RCC 7860 (cell line): ENCODE results near the gene MGMT.

Experiments used
- DNase-seq: peaks from one replicate; pipeline ENCODE4 v3.0.0-alpha.2; 2015; ENCODE audit warnings: low spot score
- FAIRE-seq: peaks from 2 replicates; lab custom pipeline; 2012; peaks lifted over from hg19 to GRCh38; lab: Jason Lieb, UNC

The MGMT gene

GRCh38 chr10:129449893-129450292 is 17.1 kb upstream of the MGMT start:
- DNase-seq = no peak
- no peak for FAIRE-seq

GRCh38 chr10:129450391-129450790 is 16.6 kb upstream of the MGMT start:
- FAIRE-seq (no peak), DNase-seq (no peak)

DNA sequence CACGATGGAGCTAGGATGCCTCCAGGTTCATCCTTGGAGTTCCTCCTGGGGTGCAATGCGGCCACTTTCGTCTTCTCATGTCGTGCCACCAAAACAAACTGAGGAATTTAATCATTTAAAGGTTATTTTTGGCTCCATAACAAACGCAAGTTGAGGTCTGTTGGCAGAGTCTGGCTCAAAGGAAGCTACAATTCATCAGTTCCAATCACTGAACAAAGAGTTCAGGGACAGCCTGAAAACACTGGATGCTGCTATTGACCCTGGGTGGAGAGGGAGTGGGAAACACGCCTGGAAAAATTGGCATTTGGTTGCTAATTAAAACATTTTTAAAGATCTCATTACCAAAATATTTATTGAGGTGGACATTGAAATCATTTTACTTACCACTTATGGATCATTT is 11.4 kb upstream of the MGMT start:
- DNase-seq (no peak), FAIRE-seq (no peak)

GRCh38 chr10:129459762-129460539 is 7.1 kb upstream of the MGMT start:
- DNase-seq = no peak

GRCh38 chr10:129462257-129462795 is 4.7 kb upstream of the MGMT start:
- FAIRE-seq (no peak), DNase-seq (no peak)

More at GRCh38 chr10:129459762-129460539, 7.1 kb upstream of the MGMT start:
- FAIRE-seq = no peak

DNA sequence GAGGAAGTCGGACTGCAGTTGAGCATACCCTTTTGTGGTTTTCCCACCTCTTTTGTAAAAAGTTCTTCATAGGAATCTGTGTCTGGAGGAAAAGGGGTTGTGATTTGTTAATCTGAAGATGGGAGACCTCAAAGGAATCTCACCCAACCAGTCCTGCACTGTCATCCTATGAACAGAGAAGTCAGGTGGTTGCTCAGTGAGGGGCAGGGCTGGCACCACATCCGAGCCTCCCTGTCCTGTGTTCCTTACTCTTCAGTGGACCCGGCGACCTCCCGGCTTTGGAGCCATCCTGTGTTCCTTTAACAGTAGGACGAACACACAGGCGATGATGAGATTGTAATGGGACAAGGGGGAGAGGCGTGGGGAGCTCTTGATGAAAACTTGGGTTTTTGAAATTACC is 2.8 kb upstream of the MGMT start:
- no peak for DNase-seq
- no peak for FAIRE-seq

DNA sequence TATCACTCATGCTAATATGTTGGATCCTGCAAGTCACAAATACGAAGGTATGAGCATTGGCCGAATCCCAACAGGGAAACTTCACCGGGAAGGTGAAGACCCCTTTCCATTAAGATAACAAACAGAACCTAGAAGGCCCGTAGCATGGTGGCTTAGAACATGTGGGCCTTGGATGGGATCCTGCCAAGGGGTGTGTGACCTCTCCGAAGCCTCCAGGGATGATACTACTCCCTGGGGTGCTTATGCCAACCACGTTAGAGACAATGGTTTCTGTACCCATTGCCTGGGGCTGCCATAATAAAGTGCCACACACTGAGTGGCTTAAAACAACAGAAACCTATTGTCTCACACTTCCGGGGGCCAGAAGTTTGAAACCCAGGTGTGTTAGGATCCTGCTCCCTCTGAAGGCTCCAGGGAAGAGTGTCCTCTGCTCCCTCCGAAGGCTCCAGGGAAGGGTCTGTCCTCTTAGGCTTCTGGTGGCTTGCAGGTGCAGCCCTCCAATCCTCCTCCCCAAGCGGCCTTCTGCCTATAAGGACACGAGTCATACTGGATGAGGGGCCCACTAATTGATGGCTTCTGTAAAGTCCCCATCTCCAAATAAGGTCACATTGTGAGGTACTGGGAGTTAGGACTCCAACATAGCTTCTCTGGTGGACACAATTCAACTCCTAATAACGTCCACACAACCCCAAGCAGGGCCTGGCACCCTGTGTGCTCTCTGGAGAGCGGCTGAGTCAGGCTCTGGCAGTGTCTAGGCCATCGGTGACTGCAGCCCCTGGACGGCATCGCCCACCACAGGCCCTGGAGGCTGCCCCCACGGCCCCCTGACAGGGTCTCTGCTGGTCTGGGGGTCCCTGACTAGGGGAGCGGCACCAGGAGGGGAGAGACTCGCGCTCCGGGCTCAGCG is 992 bp upstream of the MGMT start:
- no peak for FAIRE-seq
- no peak for DNase-seq

DNA sequence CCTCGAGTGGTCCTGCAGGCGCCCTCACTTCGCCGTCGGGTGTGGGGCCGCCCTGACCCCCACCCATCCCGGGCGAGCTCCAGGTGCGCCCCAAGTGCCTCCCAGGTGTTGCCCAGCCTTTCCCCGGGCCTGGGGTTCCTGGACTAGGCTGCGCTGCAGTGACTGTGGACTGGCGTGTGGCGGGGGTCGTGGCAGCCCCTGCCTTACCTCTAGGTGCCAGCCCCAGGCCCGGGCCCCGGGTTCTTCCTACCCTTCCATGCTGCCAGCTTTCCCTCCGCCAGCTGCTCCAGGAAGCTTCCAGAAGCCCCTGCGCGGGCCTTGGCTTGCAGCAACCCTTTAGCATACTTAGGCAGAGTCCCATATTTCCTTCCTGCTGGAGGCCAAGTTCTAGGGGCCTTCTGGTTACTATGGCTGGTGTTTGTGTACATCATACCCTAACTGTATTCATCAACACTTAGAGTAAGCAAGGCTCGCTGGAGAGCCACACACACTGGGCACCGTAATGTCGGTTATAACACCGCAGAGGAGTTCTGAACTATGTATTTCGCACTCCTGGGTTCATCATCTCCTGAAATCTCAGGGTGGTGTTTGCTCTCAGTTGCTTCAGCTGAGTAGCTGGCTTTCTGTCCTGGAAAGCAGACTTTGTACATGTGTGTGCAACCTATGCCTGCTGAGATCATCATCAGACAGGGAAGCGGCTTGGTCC is 471 bp downstream of the MGMT start:
- no peak for DNase-seq
- no peak for FAIRE-seq

GRCh38 chr10:129468187-129468586 is 1.1 kb downstream of the MGMT start:
- DNase-seq (no peak), FAIRE-seq (no peak)

DNA sequence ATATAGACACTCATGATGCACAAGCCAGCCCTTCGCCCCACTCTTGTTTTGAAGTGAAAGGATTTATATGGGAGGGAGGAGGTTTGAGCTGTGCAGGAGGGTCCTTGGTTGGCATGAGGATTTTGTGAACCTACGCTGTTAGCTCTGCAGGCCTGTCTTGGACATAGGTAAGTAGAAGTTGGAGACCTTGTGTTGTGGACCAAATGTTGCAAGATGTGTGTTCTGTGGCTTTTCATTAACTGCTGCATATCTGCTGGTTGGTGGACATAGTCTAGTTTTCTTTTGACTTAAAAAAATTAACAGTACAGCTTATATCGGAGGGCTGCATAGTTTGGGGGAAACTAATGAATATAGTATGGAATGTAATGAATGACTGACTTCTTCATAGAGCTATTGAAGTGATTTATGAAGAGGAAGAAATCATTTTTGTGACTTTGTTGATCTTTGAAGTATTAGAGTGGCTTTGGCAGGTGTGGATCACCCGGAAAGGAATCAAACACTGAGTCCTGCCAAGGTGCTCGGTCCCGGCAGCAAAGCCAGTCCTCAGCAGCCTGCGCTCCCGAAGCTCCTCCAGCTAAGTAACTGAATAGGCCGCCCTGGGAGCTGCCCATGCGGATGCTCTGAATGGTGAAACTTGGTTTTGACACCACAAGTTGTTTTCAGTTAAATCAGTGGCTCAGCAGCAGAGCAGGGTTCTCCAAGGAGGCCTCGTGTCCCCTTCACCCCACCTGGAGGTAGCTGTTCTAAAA is 3.2 kb downstream of the MGMT start:
- DNase-seq = no peak
- no peak for FAIRE-seq

- FAIRE-seq (no peak), DNase-seq (no peak)
Measured at GRCh38 chr10:129471447-129472175, 4.6 kb downstream of the MGMT start.

DNA sequence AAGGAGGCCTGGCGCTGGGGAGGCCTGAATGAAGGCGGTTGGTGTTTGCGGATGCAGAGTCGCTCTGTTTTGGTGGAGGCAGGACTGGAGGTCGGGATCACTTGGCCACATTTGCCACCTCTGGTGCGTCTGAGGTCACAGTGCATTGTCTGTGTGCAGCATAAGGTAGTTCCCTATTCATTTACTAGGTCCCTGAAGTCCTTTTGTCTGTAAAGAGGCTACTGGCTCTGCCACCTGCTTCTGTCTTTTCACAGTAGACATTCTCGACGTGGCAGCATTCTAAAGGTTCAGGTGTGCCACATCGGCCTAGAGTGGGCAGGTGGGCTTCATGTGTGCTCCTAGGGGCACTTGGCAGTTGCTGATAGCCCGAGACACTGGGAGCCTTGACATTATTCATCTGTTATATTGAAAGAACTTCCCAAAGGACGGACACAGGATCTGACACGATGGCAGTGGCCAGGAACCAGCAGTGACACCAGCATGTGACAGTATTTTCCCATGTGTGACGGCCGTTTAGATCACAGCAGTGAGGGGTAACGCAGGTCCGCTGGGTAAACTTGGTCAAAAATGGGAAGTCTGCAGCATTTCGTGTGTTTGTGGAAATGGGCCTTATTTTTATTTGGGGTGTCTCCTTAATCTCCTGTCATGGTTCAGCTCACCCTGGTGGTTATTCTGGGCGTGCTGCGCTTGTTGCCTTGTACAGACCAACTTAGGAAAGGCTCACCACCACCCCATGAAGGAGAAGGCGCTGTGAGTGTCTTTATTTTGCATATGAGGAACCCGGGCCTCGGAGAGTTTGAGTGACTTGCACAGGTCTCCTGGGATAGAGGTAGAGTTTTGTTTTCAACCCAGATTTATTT is 5.9 kb downstream of the MGMT start:
- no peak for DNase-seq
- FAIRE-seq = no peak

DNA sequence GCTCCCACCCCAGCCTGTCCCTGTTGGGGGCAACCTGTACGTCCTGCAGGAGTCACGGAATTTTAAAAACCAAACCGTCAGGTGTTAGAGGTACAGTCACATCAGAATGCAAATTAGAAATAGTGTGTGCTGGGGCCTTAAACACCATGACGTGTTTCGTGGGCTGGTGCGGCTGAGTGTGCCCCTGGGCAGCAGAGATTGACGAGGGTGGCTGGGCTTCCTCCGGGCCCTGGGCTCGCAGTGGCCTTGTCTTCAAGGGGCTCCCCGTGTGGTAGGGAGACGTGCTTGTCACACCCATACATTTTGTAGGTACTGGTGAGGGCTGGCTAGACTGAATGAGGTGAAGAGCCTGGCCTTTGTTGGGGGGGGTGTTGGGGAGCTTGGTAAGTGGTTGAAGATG is 7.6 kb downstream of the MGMT start:
- no peak for FAIRE-seq

DNA sequence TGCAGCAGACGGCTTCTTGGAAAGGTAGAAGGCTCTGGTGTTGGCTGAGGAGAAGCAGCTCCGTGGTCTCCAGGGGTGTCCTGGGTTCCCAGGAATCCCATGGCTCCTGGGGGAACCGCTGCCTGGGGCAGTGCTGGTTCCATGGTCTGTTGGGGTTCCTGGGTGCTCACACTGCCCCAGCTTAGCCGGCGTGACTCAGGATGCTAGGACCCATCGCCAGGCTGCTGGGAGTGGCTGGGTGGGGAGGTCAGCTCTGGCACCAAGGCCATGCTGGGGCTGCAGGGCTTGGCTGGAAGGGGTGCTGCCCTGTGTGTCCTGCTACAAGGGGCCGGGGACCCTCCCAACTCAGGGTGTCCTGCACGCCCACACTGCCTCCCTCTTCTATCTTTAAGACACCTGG is 9.4 kb downstream of the MGMT start:
- FAIRE-seq = no peak

More for the DNA sequence above, 7.6 kb downstream of the MGMT start:
- DNase-seq = no peak

GRCh38 chr10:129477051-129477450 is 10.0 kb downstream of the MGMT start:
- no peak for DNase-seq

More for the DNA sequence above, 9.4 kb downstream of the MGMT start:
- no peak for DNase-seq

DNA sequence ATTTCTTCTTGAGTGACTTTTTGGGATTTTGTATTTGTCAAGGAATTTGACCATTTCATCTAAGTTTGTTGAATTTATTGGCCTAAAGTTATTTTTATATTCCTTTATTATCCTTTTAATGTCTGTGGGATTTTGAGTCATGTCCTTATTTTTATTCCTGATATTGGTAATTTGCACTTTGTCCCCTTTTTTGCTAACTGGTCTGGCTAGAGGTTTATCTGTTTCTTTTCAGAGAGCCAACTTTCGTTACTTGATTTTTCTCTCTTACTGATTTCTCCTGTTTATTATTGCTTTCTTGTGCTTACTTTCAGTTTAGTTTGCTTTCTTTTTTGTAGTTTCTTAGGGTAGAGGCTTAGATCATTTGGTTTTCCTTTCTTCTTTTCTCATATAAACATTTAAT is 14.6 kb downstream of the MGMT start:
- DNase-seq (no peak), FAIRE-seq (no peak)

More at GRCh38 chr10:129477051-129477450, 10.0 kb downstream of the MGMT start:
- no peak for FAIRE-seq

- no peak for DNase-seq
- no peak for FAIRE-seq
Measured at GRCh38 chr10:129483430-129484010, 16.5 kb downstream of the MGMT start.

- no peak for DNase-seq
- no peak for FAIRE-seq
Measured at GRCh38 chr10:129486805-129487204, 19.8 kb downstream of the MGMT start.
